ENCODE results near the gene RGS3. TPM values are rescaled to one million over a fixed set of nuclear protein-coding genes. Genes with fewer than 3 reads are reported as not detected.

The RGS3 gene
- total RNA-seq, 3 donors from 2014 or later, result 65.9 to 83.8 (median 70.7) TPM

DNA sequence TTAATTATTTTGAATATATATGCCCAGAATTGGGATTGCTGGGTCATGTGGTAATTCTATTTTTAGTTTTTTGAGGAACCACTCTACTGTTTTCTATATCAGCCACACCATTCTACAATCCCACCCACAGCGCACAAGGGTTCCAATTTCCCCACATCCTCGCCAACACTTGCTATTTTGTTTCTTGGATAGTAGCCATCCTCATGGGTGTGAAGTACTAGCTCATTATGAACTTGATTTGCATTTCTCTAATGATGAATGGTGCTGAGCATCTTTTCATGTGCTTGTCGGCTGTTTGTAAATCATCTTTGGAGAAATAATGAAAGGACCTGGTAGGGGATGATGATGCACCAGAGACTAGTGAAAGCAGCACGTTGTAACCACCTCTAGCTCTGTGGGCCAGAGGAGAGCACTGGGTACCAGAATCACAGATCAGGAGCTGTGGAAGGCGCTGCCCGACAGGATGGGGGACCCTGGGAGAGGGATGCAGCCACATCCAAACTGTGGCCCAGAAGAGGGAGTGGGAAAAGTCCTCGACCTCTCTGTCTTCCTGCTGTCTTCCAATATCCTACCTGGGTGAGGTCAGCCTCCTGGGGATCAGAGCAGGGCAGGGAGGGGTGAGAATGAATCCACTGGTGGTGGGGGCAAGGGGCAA is 155.4 kb downstream of the RGS3 start:
- Histone ChIP-seq H3K4me1 (ENCODE audit: low read depth) (no peaks in the 10 kb centered on the region), H3K36me3 (ENCODE audit: low read depth) (no peaks in the 10 kb centered on the region), H3K9me3 (no peaks in the 10 kb centered on the region), H3K4me3 (no peak overlapping the region)
- DNase-seq (no peak), ATAC-seq (no peak)
- TF ChIP-seq, protein P1, sequence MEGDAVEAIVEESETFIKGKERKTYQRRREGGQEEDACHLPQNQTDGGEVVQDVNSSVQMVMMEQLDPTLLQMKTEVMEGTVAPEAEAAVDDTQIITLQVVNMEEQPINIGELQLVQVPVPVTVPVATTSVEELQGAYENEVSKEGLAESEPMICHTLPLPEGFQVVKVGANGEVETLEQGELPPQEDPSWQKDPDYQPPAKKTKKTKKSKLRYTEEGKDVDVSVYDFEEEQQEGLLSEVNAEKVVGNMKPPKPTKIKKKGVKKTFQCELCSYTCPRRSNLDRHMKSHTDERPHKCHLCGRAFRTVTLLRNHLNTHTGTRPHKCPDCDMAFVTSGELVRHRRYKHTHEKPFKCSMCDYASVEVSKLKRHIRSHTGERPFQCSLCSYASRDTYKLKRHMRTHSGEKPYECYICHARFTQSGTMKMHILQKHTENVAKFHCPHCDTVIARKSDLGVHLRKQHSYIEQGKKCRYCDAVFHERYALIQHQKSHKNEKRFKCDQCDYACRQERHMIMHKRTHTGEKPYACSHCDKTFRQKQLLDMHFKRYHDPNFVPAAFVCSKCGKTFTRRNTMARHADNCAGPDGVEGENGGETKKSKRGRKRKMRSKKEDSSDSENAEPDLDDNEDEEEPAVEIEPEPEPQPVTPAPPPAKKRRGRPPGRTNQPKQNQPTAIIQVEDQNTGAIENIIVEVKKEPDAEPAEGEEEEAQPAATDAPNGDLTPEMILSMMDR (IDR thresholded peaks at IDR 0.05), result no peak
- intact Hi-C loops (cut with DNase I, micrococcal nuclease), result no loop called here

DNA sequence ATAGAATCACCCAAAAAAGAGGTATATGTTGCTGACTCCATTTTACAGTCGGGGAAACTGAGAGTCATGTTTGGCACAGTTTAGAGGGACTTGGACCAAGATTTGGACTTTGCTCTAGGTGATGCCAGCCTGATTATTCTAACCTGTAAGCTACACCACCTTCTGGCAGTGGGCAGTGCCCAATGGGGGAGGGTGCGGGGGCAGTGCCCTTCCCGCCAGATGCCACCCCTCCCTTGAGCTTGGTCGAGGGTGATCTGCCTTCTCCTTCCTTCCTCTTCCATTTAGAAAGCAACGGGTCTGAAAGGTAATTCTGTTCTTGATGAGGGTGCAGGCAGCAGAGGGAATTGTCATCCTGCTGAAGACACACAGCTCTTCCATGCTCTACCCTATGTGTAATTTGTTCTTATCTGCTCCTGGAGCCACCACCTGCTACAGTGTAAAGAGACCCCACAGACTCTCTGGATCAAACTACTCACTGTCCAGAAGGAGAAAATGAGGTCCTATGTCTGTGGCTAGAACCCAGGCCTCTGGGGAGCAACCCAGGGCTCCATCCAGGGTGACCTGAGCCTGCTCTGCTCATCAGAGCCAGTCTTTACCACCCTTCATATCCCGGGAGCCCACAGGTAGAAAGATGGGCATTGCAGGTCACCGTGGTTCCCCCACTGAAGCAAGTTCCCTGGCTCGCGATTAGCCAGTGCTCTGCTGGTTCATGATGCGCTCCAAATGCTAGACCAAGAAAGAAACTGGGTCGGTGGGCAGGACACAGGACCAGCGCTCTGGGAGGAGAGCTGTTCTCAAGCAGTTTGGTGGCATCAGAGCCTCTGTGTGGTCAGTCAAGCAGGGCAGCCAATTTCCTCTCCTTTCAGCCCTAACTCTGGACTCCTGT is 156.2 kb downstream of the RGS3 start:
- ATAC-seq (peak; percentile 46), DNase-seq (no peak)
- intact Hi-C loops (cut with DNase I, micrococcal nuclease), result no loop called here
- no peaks in the 10 kb centered on the region for H3K9me3 ChIP-seq
- no peaks in the 10 kb centered on the region for H3K4me1 ChIP-seq (ENCODE audit: low read depth)
- TF ChIP-seq, protein P1 (IDR thresholded peaks at IDR 0.05), result no peak
- no peak overlapping the region for H3K4me3 ChIP-seq
- no peaks in the 10 kb centered on the region for H3K36me3 ChIP-seq (ENCODE audit: low read depth)

DNA sequence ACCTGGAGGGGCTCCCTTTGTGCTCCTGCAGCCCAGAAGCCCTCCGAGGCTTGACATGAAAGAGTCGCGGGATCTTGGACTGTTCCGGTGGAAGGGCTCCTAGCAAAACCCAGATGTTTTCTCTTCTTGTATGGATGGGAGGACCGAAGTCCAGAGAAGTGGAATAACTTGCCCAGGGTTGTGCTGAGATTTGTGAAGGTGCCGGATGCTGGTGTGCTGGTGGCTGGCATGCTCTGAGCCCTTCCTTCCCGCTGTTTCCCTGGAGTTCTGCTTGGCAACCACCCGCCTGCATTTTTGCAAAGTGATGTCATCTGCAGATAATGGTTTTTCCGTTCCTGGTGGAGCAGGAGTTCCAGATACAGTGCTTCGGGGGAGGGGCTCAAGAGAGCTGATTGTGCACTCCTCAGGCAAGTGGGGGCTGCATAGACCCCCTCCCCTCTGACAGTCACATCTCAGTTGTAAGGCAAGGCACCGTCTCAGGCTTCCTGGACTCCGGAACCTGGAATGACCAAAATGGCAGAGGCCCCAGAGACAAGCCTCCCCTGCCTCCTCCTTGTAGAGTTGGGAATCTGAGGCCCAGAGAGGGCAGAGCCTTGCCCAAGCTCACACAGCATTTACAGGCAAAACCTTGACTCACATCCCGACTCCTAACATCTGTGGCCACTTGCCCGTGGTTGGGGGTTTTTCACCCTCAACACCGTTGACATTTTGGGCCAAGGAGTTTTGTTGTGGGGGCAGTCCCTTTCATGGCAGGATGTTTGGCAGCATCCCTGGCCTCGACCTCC is 157.0 kb downstream of the RGS3 start:
- peak in 2 of 3 donors; percentile 36 to 53 for DNase-seq
- H3K4me3 ChIP-seq, result no peak overlapping the region

DNA sequence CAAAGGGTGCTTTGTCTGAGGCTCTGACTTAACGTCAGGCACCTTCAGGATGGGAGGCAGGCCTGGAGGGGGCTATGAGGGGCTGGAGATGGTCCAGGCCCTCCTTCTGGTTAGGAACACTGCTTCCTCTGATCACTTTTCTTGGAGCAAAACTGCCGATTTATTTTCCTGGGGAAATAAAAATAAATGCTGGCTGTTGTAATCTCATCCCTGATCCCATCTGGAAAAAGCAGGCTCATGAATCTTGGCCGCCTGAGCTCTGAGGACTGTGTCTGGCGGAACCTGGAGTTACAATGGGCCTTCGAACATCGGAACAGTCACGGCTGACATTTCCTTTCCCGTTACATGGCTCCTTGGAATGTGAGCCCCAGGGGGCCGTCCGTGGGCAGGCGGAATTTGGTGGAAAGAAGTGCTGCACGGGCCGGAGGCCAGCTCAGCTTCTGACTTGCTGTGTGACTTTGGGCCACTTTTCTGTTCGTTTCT is 157.8 kb downstream of the RGS3 start:
- peak in 1 of 3 donors; percentile 17 for DNase-seq
- intact Hi-C loops (cut with DNase I, micrococcal nuclease), result no loop called here
- TF ChIP-seq, protein P1 (IDR thresholded peaks at IDR 0.05), result no peak
- peak; percentile 6 for ATAC-seq
- Histone ChIP-seq H3K4me3 (no peak overlapping the region), H3K36me3 (ENCODE audit: low read depth) (no peaks in the 10 kb centered on the region), H3K9me3 (no peaks in the 10 kb centered on the region), H3K4me1 (ENCODE audit: low read depth) (no peaks in the 10 kb centered on the region)

More for the DNA sequence above, 157.0 kb downstream of the RGS3 start:
- Histone ChIP-seq H3K36me3 (ENCODE audit: low read depth) (no peaks in the 10 kb centered on the region), H3K9me3 (no peaks in the 10 kb centered on the region), H3K4me1 (ENCODE audit: low read depth) (no peaks in the 10 kb centered on the region)
- ATAC-seq, result peak; percentile 79
- TF ChIP-seq, protein P1 (IDR thresholded peaks at IDR 0.05), result no peak
- intact Hi-C loops (cut with DNase I, micrococcal nuclease), result no loop called here

DNA sequence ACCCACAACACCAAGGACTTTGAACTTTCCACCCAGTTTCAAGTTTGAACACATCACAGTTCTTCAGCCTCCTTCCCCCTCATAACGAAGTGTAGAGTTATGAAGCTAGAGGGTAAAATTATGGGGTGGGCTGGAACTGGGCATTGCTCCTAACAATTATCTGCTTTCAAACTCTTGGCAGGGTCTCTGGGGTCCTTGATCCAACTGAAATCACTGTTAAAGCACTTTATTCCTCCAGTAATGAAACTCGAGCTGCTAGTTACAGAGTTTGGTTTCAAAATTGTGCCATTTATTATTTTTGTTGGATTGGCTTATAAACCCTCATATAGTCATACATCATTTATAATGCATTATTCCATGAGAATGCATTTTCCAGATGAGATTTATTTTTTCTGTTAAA is 158.5 kb downstream of the RGS3 start:
- ATAC-seq (no peak), DNase-seq (no peak)
- Histone ChIP-seq H3K4me3 (no peak overlapping the region), H3K4me1 (ENCODE audit: low read depth) (no peaks in the 10 kb centered on the region), H3K9me3 (no peaks in the 10 kb centered on the region), H3K36me3 (ENCODE audit: low read depth) (no peaks in the 10 kb centered on the region)
- intact Hi-C loops (cut with DNase I, micrococcal nuclease), result no loop called here
- TF ChIP-seq, protein P1 (IDR thresholded peaks at IDR 0.05), result no peak
